NCI-H748 (cell line): ENCODE data around the gene CXXC5.

Experiments used
- DNase-seq: peaks from one replicate; lab custom pipeline; 2025; ENCODE audit not compliant: unreplicated experiment; lab: John Stamatoyannopoulos, UW

CXXC5 gene

GRCh38 chr5:139678751-139679750 is 30.9 kb downstream of the CXXC5 start:
- DNase-seq = no peak

- no peak for DNase-seq
These were observed 32.4 kb downstream of the CXXC5 start for GRCh38 chr5:139680368-139681111.

- DNase-seq = no peak
These were observed 32.9 kb downstream of the CXXC5 start for GRCh38 chr5:139681112-139681458.

GRCh38 chr5:139681466-139681865 is 33.3 kb downstream of the CXXC5 start:
- no peak for DNase-seq

GRCh38 chr5:139682016-139682975 is 34.1 kb downstream of the CXXC5 start:
- no peak for DNase-seq

GRCh38 chr5:139683295-139684271 is 35.4 kb downstream of the CXXC5 start:
- DNase-seq = no peak

- no peak for DNase-seq
These were observed 36.3 kb downstream of the CXXC5 start for GRCh38 chr5:139684350-139684880.

GRCh38 chr5:139684881-139685749 is 37.0 kb downstream of the CXXC5 start:
- no peak for DNase-seq

- DNase-seq = no peak
These were observed 37.7 kb downstream of the CXXC5 start for GRCh38 chr5:139685886-139686285.

GRCh38 chr5:139686356-139686705 is 38.2 kb downstream of the CXXC5 start:
- DNase-seq = no peak

- DNase-seq = no peak
These were observed 38.7 kb downstream of the CXXC5 start for GRCh38 chr5:139686706-139687441.

GRCh38 chr5:139687656-139688055 is 39.5 kb downstream of the CXXC5 start:
- DNase-seq = no peak

- no peak for DNase-seq
These were observed 40.0 kb downstream of the CXXC5 start for GRCh38 chr5:139688088-139688702.

GRCh38 chr5:139688751-139689372 is 40.7 kb downstream of the CXXC5 start:
- DNase-seq = no peak

- DNase-seq = no peak
These were observed 41.5 kb downstream of the CXXC5 start for GRCh38 chr5:139689631-139690063.

GRCh38 chr5:139690064-139690802 is 42.1 kb downstream of the CXXC5 start:
- no peak for DNase-seq
